ENCODE data around the gene OR51B5.
"Not testable (repeated sequence)": the region's sequence is repeated elsewhere in the genome, so short reads cannot be mapped to it uniquely, and the experiment has no call there.

The OR51B5 gene

GRCh38 chr11:5298451-5298850 lies 44.9 kb downstream of the OR51B5 start:
- no peak for TF ChIP-seq TARDBP (IDR thresholded peaks at IDR 0.05)
- no peak for TF ChIP-seq LEF1 (IDR thresholded peaks at IDR 0.05; ENCODE audit: borderline replicate concordance)
- no peak for TF ChIP-seq ELF4 (IDR thresholded peaks at IDR 0.05)
- TF ChIP-seq SP1 (IDR thresholded peaks at IDR 0.05) = no peak
- TF ChIP-seq BHLHE40 (IDR thresholded peaks at IDR 0.05; ENCODE audit: borderline replicate concordance) = no peak
- TF ChIP-seq PKNOX1 (IDR thresholded peaks at IDR 0.05) = no peak
- no peak for TF ChIP-seq FOXA1 (IDR thresholded peaks at IDR 0.05)
- no peak for TF ChIP-seq FOXK2 (IDR thresholded peaks at IDR 0.05)
- TF ChIP-seq FOXM1 (IDR thresholded peaks at IDR 0.05; ENCODE audit: borderline replicate concordance) = no peak
- no peak for TF ChIP-seq ZNF384 (IDR thresholded peaks at IDR 0.05)
- TF ChIP-seq HDGF (IDR thresholded peaks at IDR 0.05; ENCODE audit: borderline replicate concordance) = no peak
- TF ChIP-seq SUZ12 (IDR thresholded peaks at IDR 0.05) = no peak
- no peak for TF ChIP-seq ARNT (IDR thresholded peaks at IDR 0.05)
- no peak for TF ChIP-seq L3MBTL2 (conservative IDR thresholded peaks at IDR 0.05)
- TF ChIP-seq NFRKB (IDR thresholded peaks at IDR 0.05) = no peak
- no peak for TF ChIP-seq CTBP1 (IDR thresholded peaks at IDR 0.05; ENCODE audit: borderline replicate concordance)
- no peak for DNase-seq (ENCODE audit: extremely low spot score)
- POLR2A ChIA-PET = interaction anchor here (0.6 kb wide), 1 partner anchor 27 kb away, joined by 3 read pairs; no protein-coding TSS in a partner anchor
- CTCF ChIA-PET = no interaction called here

- ChIA-PET CTCF (no interaction called here), POLR2A (interaction anchor here (0.6 kb wide), 1 partner anchor 28 kb away, joined by 3 read pairs; no protein-coding TSS in a partner anchor)
- DNase-seq (ENCODE audit: extremely low spot score) = no peak
- no peak for TF ChIP-seq CTBP1 (IDR thresholded peaks at IDR 0.05; ENCODE audit: borderline replicate concordance)
- no peak for TF ChIP-seq BHLHE40 (IDR thresholded peaks at IDR 0.05; ENCODE audit: borderline replicate concordance)
- TF ChIP-seq L3MBTL2 (conservative IDR thresholded peaks at IDR 0.05) = no peak
- TF ChIP-seq FOXA1 (IDR thresholded peaks at IDR 0.05) = no peak
- no peak for TF ChIP-seq SP1 (IDR thresholded peaks at IDR 0.05)
- no peak for TF ChIP-seq PKNOX1 (IDR thresholded peaks at IDR 0.05)
- no peak for TF ChIP-seq ELF4 (IDR thresholded peaks at IDR 0.05)
- TF ChIP-seq HDGF (IDR thresholded peaks at IDR 0.05; ENCODE audit: borderline replicate concordance) = no peak
- TF ChIP-seq FOXK2 (IDR thresholded peaks at IDR 0.05) = no peak
Measured at GRCh38 chr11:5297721-5298323, 45.5 kb downstream of the OR51B5 start.

- POLR2A ChIA-PET; DNase-seq (ENCODE audit: extremely low spot score); CTCF ChIA-PET: not testable (repeated sequence)
Measured at GRCh38 chr11:5294342-5294995, 48.9 kb downstream of the OR51B5 start.

- DNase-seq (ENCODE audit: extremely low spot score) = no peak
- no peak for TF ChIP-seq FOXM1 (IDR thresholded peaks at IDR 0.05; ENCODE audit: borderline replicate concordance)
- no peak for TF ChIP-seq TARDBP (IDR thresholded peaks at IDR 0.05)
- no peak for TF ChIP-seq BHLHE40 (IDR thresholded peaks at IDR 0.05; ENCODE audit: borderline replicate concordance)
- TF ChIP-seq NFRKB (IDR thresholded peaks at IDR 0.05) = no peak
- TF ChIP-seq FOXK2 (IDR thresholded peaks at IDR 0.05) = no peak
- TF ChIP-seq LEF1 (IDR thresholded peaks at IDR 0.05; ENCODE audit: borderline replicate concordance) = no peak
- ChIA-PET CTCF (no interaction called here), POLR2A (no interaction called here)
Measured at GRCh38 chr11:5293028-5293427, 50.3 kb downstream of the OR51B5 start.

All from HEK293T (cell line).